Cardiac fibroblast (primary cell): ENCODE results near the gene ZNF747.

Experiments used
- DNase-seq, 2 donors: peaks; one replicate each; pipeline versions ENCODE4 v3.0.0 to v3.0.0-alpha.2; 2010; ENCODE audit warnings: low read depth in 2 of 2
- H3K4me3 ChIP-seq, 2 donors: replicated peaks in 1 of 2; 1 replicate in 1 of 2; 2 replicates in 1 of 2; pipeline ENCODE4 v1.5.1; 2011; ENCODE audit warnings: low read depth in 2 of 2, low read length in 2 of 2, mild to moderate bottlenecking in 2 of 2, moderate library complexity in 1 of 2
- CTCF ChIP-seq: IDR thresholded peaks from one replicate; pipeline ENCODE4 v1.5.1; 2011; ENCODE audit warnings: low read depth, mild to moderate bottlenecking, low read length, inconsistent platforms

Gene ZNF747

GRCh38 chr16:30534368-30535105 is at the start of gene ZNF747:
ZNF747 (minus strand) TSS chr16:30534858; CDS start chr16:30534679, 179 bp downstream.
- no peak for TF ChIP-seq CTCF
- DNase-seq = peak; percentile 83 to 89
- peak within 1 kb of the TSS; percentile 62 to 66 for H3K4me3 ChIP-seq

GRCh38 chr16:30582611-30583340 is 48.1 kb upstream of the ZNF747 start:
- no peak for DNase-seq
- H3K4me3 ChIP-seq = no peak overlapping the region
- no peak for TF ChIP-seq CTCF

- no peak overlapping the region for H3K4me3 ChIP-seq
- no peak for DNase-seq
Observed at GRCh38 chr16:30581457-30581856, 46.8 kb upstream of the ZNF747 start.

GRCh38 chr16:30574678-30575077 is 40.0 kb upstream of the ZNF747 start:
- H3K4me3 ChIP-seq = no peak overlapping the region
- no peak for TF ChIP-seq CTCF
- DNase-seq = no peak

More at GRCh38 chr16:30581457-30581856, 46.8 kb upstream of the ZNF747 start:
- no peak for TF ChIP-seq CTCF

GRCh38 chr16:30571445-30572322 is 37.0 kb upstream of the ZNF747 start, which contains the start of gene ZNF688:
ZNF688 (minus strand) TSS chr16:30571714; CDS start chr16:30571629, 85 bp downstream.
- DNase-seq = peak; percentile 97 to 99
- H3K4me3 ChIP-seq = peak within 1 kb of the TSS; percentile 63 to 71
- TF ChIP-seq CTCF = no peak
